Cardiac septum (tissue), 1 donor: ENCODE results near the gene ANK3. TPM values are rescaled to one million over a fixed set of nuclear protein-coding genes. Genes with fewer than 3 reads are reported as not detected.

ENCODE experiments used
- DNase-seq: peaks from one replicate; pipeline ENCODE4 v3.0.0-alpha.2; 2020; ENCODE audit warnings: low spot score
- intact Hi-C: fragments of 100-400 bp; cut with DNase I; formaldehyde crosslinking; loops from one replicate; pipeline ENCODE4 v1.14.0; 2022
- total RNA-seq: library from RNA; stranded (reverse); fragmentation: NEBNext Ultra II Directional; extraction: Animal tissue kit (Norgen Biotek cat#: 25700); gene quantifications from one replicate; pipeline ENCODE4 v1.2.1, GENCODE V29; 2021
- donor health status: DM: no; HTN: no; CAD: no.

ANK3 gene
- total RNA-seq, 1 donor from 2014 or later, result 173 TPM

DNA sequence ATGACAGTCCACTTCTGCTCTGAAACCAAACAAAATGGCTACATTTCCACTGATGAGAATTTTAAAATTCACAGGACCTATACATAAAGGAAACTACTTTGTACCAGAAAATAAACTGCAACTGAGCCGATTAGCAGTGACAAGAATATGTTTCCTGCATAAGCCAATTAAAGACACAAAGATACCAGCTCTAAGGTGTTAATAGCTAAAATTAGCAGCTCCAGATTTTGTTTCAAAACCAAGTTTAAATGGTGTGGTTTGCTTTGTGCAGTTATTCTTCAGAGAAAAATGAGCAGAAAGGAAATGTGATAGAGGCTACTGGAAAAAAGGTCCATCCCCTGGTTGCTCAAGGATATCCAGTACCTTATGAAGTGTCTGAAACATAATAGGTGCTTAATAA is 123.2 kb downstream of the ANK3 start:
- intact Hi-C loops, result no loop called here
- DNase-seq, result no peak

DNA sequence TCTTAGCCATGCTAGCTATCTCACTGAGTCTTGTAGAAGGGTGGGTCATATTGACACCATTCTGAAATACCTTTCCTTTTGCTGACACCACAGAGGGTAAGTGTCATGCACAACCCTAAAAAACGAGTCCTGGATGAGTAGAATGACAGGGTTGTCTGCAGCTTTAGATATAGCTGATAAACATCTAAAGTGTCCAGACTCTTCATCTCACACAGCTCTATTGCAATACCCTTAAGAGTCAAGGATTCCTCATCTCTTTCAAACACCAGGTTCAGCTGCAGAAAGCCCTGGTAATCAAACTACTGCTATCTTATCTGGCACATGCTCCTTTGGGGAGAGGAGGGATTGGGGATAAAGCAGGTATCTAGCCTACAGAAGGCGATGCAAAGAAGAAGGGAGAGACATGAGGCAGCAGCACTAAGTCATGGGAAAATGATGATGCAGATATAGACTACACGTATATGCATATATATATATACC is 127.0 kb downstream of the ANK3 start:
- no peak for DNase-seq
- intact Hi-C loops, result no loop called here

- intact Hi-C loops, result no loop called here
- no peak for DNase-seq
Measured at GRCh38 chr10:60260321-60260720, 129.4 kb downstream of the ANK3 start.

GRCh38 chr10:60258429-60258797 is 131.3 kb downstream of the ANK3 start:
- intact Hi-C loops, result no loop called here

GRCh38 chr10:60257767-60258428 is 131.8 kb downstream of the ANK3 start:
- no peak for DNase-seq
- intact Hi-C loops, result no loop called here

More at GRCh38 chr10:60258429-60258797, 131.3 kb downstream of the ANK3 start:
- no peak for DNase-seq

- no peak for DNase-seq
- intact Hi-C loops, result no loop called here
Measured at GRCh38 chr10:60254776-60255175, 134.9 kb downstream of the ANK3 start.

DNA sequence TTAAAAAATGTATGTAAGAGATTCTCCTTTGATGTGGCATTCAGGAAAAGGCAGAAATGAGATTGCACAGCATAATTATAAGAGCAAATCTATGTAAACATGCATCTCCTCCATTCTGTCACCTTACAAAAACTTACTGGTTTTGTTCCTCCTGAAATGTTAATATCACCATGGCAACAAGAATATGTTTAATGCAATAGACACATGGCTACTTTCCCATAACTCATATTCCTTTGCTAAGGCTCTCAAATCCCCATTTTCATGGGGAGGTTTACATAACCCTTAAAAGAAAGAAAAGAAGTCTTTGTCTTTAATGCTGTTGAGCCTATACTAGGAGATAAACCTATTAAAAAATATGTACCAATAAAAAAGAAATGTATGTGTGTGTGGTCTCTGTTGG is 136.2 kb downstream of the ANK3 start:
- intact Hi-C loops, result no loop called here
- DNase-seq, result no peak

DNA sequence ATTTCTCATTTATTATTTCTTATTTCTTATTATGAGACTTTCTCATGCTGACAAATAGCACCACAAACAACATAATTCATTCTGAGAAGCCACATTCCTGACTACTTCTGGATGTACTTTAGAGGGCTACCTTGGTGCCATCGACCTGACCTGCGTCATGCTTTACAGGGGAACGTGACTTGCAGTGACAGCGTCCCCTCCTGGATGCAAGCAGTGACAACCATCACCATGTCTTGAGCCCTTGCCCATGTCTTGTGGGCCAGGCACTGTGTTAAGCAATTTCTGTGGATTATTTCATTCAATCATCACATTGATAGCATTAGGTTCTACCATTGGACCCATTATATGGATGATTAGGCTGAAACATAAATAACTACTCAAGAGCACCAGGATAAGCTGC is 137.0 kb downstream of the ANK3 start:
- intact Hi-C loops, result no loop called here
- DNase-seq, result no peak

GRCh38 chr10:60246382-60246781 is 143.3 kb downstream of the ANK3 start:
- DNase-seq, result no peak
- intact Hi-C loops, result no loop called here

DNA sequence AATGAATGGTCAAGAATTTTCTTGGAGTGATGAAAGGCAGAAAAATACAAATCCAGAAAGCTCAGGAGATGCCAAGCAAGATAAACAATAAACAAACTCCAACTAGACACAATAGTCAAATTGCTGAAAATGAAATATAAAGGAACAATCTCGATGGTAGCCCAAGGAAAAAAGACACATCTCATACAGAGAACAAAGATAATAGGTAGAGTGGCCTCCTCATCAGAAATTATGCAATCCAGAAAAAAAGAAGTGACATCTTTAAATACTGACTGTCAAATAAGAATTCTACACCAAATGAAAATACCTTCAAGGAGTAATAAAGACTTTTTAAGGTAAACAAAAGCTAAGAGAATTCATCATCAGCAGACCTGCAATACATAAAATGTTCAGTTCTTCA is 150.4 kb downstream of the ANK3 start:
- intact Hi-C loops, result loop anchor here (2.0 to 5.0 kb wide), 3 partner anchors 43 to 196 kb away; no protein-coding TSS in a partner anchor
- no peak for DNase-seq

DNA sequence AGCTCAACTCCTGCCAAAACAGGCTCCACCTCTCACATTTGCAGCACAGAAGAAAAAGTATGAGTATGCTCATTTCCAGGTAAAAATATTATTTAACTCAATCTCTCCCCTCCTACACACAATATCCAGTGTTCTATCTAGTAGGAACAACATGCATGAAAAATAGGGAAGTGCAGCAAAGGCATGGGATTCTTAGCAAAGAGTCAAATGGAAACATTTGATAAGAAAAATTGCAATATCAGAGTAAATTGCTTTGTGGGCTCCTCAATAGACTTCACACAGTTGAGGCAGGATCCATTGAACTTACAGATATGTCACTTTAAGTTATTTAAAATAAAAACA is 150.9 kb downstream of the ANK3 start:
- intact Hi-C loops, result loop anchor here (2.0 to 5.0 kb wide), 3 partner anchors 44 to 196 kb away; no protein-coding TSS in a partner anchor
- no peak for DNase-seq

DNA sequence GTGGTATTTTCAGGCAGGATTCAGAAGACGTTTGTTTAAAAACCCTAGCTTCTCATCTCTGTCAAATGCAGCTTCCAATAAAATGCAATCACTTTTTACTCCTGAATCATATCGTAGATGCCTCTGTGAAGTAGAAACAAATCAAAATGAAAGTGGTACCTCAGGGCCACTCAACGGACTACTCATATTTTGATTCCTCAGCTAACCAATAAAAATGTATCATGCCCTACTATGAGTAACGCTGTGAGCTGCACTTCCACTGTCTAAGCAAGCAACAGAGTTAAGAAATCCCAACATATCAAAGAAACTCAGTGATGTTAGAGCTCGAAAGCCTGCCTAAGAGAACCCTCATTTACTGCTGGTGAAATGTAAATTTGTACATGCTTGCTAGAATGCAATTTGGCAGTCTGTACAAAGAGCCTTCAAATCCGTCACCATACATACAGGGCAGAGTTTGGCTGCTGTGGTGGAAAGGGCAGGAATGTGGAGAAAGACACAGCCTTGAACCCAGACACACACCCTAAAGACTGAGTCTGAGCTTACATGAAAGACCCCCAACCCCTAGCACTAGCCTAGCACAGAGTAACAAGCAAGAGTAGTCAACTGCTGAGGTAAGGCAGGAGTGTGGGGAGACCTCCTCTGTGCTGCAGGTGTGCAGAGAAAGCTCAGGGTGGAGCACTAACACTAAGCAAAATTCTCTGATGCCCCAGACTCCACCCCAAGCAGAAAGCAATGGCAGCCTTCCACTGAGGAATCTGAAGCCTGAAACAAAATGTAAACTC is 151.5 kb downstream of the ANK3 start:
- intact Hi-C loops, result loop anchor here (2.0 to 5.0 kb wide), 3 partner anchors 44 to 197 kb away; no protein-coding TSS in a partner anchor

GRCh38 chr10:60236869-60237524 is 152.7 kb downstream of the ANK3 start:
- DNase-seq, result no peak
- intact Hi-C loops, result loop anchor here (5.0 kb wide), 2 partner anchors 45 to 60 kb away; no protein-coding TSS in a partner anchor

More for the DNA sequence above, 151.5 kb downstream of the ANK3 start:
- no peak for DNase-seq

GRCh38 chr10:60235001-60235400 is 154.7 kb downstream of the ANK3 start:
- intact Hi-C loops, result loop anchor here (5.0 kb wide), 2 partner anchors 47 to 62 kb away; no protein-coding TSS in a partner anchor
- DNase-seq, result no peak

DNA sequence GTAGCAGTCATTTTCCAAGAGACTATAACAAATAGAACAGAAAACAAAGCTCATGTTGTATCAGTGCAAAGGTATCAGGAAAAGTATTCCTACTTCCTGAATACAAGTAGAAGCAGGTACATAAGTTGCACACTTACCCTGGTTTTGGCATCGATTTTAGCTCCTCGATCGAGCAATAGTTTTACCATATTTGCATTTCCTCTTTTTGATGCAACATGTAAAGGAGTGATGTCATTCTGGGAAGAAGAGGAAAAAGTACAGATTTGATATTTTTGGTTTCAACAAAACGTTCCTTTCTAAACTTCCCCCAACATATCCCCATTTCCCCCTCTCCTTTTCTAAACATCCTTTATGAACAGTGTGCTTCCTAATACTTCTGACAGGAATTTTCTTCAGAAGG is 155.1 kb downstream of the ANK3 start:
- intact Hi-C loops, result no loop called here
- DNase-seq, result no peak

DNA sequence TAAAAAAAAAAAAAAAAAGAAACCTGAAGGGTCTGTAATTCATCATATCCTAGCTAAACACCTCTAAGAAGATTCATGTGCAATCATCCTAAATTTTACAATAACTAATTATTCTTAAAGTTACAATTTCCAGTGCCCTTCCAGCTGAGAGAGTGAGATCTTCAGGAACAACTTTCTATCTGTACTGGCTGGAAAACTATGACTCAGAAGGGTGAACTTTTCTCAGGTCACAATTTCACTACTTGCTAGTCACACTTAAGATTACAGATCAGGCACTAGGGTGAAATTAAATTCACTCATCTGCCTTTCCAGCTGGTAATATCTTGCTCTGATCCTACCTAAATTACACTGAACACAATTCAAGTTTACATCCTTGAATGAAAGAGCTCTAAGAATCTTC is 158.8 kb downstream of the ANK3 start:
- intact Hi-C loops, result no loop called here
- no peak for DNase-seq

GRCh38 chr10:60224066-60224705 is 165.5 kb downstream of the ANK3 start:
- DNase-seq, result no peak
- intact Hi-C loops, result no loop called here

DNA sequence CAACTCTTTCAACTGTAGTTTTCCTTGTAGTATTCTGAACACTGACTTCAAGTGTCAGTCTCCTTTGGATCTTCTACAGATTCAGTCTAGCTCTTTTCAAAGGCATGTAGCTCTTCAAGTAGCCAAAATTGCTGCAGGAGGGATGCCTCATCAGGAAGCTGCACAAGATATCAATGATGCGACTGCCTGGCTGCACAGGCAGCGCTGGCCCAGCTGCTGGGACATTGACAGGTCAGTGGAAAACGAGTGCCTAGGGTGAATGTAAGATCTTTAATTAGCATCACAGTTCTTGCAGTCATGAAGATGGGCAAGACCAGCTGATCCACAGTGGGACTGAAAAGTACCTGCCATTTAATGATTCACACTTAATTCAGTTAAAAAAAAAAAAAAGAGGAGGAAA is 167.6 kb downstream of the ANK3 start:
- no peak for DNase-seq
- intact Hi-C loops, result no loop called here

DNA sequence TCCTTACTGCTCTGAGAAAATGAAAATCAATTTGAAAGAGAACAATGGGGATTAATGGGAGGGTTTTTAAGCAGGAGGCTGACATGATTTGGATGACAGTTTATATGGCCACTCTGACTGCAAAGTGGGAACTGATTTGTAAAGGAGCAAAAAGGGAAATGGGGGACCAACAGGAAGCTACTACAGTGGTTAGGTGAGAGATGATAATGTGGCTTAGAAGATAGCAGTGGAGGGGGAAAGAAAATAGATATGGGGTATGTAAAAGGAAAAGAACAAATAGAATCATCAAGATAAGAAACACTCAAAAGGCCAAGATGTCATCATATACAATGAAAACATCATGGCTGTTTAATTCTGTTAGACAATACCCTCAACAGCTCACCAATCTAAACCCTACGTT is 177.5 kb downstream of the ANK3 start:
- intact Hi-C loops, result no loop called here
- DNase-seq, result no peak
